Measurements from ENCODE around the gene SFT2D3. TPM values are rescaled to one million over a fixed set of nuclear protein-coding genes. Genes with fewer than 3 reads are reported as not detected.

SFT2D3 gene
- total and polyA plus RNA-seq, 2 of the 13 experiments (the other 11 are each of a cell fraction or from before 2014, with no cell fraction given) = 8.3 to 9.4 TPM

GRCh38 chr2:127735537-127736399 is 34.5 kb downstream of the SFT2D3 start (continued):
- no peak for TF ChIP-seq ZNF710 (CRISPR knock-in tag; IDR thresholded peaks at IDR 0.05; ENCODE audit: borderline replicate concordance)
- TF ChIP-seq SAFB2 (CRISPR knock-in tag; IDR thresholded peaks at IDR 0.05; ENCODE audit: borderline replicate concordance, low read depth) = no peak
- peak; percentile 66; the same call in 1 of the 2 replicates for TF ChIP-seq SMAD3 (CRISPR knock-in tag; IDR thresholded peaks at IDR 0.05)
- 0 out of 2 replicates have a peak, but pooled peaks have one; percentile 61 for TF ChIP-seq HNRNPUL1 (IDR thresholded peaks at IDR 0.05; ENCODE audit: low read depth, low read length)
- TF ChIP-seq CREBL2 (CRISPR knock-in tag; IDR thresholded peaks at IDR 0.05; ENCODE audit: borderline replicate concordance) = no peak
- no peak for TF ChIP-seq ZNF781 (CRISPR knock-in tag; IDR thresholded peaks at IDR 0.05; ENCODE audit: borderline replicate concordance, not compliant biosample characterization)
- TF ChIP-seq HDAC2 (CRISPR knock-in tag; IDR thresholded peaks at IDR 0.05) = no peak
- TF ChIP-seq FOXK1 (CRISPR knock-in tag; IDR thresholded peaks at IDR 0.05; ENCODE audit: borderline replicate concordance, low read depth) = no peak
- TF ChIP-seq ZNF598 (CRISPR knock-in tag; IDR thresholded peaks at IDR 0.05; ENCODE audit: borderline replicate concordance) = no peak
- no peak for TF ChIP-seq ZSCAN5A (CRISPR knock-in tag; IDR thresholded peaks at IDR 0.05; ENCODE audit: borderline replicate concordance)
- TF ChIP-seq REL (CRISPR knock-in tag; conservative IDR thresholded peaks at IDR 0.05) = no peak
- peak; percentile 36; the same call in 1 of the 2 replicates for TF ChIP-seq PAXIP1 (CRISPR knock-in tag; conservative IDR thresholded peaks at IDR 0.05)
- TF ChIP-seq HNF1A (IDR thresholded peaks at IDR 0.05; ENCODE audit: low read depth) = peak; percentile 91
- TF ChIP-seq HNF1A (CRISPR knock-in tag; IDR thresholded peaks at IDR 0.05; ENCODE audit: borderline replicate concordance) = peak; percentile 62; the same call in 1 of the 2 replicates
- TF ChIP-seq ZFP36L1 (CRISPR knock-in tag; IDR thresholded peaks at IDR 0.05) = no peak

Data from HepG2 (cell line).